LNCaP clone FGC (cell line): ENCODE data around the gene TLDC2.

ENCODE experiments used
- DNase-seq: peaks from one replicate; pipeline ENCODE4 v3.0.0-alpha.2; 2011; ENCODE audit warnings: low read depth
- H3K4me3 ChIP-seq: 2 replicates; pipeline ENCODE4 v1.5.1; 2011; ENCODE audit warnings: mild to moderate bottlenecking, low read depth, low read length, control low read depth
- TF ChIP-seq, protein P1 (sequence below): IDR thresholded peaks from 2 replicates; pipeline ENCODE4 v1.5.1; 2012; ENCODE audit warnings: mild to moderate bottlenecking; ENCODE audit not compliant: control insufficient read depth, insufficient read depth; ENCODE audit errors: extremely low read depth

TLDC2 gene

DNA sequence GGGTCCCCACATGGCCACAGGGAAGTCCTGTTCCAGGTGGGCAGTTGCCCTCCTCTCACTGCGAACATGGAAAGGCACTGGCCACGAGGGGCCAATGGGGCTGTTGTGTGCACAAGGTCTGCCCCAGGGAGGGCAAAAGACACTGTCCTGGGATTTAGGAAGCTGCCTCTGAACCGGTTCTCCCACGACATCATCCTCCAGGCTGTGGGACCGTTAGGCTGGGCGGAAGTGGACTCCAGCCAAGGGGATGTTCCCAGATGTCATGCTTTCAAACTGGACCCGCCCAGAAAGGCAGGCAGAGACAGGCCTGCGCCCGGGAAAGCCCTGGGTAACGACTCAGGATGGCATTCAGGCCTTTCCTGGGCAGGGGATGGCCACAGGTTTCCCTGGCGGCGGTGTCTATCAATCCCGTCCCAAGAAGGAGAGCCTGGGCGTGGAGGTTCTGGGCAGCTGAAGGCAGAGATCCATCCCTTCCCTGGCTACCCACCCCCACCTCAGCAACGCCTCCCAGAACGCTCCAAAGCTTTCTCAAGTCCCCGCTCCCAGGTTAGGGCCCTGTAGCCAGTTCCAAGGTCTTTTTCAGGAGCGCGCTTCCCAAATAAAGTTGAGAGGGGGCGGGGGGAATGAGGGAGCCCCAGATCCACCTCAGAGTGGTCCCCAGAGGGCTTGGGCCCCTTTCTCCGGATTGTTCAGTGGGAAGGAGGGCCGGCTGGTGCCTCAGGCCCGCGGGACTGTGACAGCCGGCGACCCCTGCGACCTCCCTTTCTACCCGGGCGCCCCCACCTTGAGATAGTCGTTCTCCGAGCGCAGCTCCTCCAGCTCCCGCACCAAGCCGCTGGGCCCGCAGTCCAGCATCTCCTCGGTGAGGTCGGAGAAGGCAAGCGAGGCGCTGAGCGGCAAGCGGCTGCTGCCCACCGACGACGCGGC is 13.8 kb upstream of the TLDC2 start:
- peak overlapping the region; percentile 57 for H3K4me3 ChIP-seq
- DNase-seq, result peak; percentile 95
- TF ChIP-seq, protein P1, sequence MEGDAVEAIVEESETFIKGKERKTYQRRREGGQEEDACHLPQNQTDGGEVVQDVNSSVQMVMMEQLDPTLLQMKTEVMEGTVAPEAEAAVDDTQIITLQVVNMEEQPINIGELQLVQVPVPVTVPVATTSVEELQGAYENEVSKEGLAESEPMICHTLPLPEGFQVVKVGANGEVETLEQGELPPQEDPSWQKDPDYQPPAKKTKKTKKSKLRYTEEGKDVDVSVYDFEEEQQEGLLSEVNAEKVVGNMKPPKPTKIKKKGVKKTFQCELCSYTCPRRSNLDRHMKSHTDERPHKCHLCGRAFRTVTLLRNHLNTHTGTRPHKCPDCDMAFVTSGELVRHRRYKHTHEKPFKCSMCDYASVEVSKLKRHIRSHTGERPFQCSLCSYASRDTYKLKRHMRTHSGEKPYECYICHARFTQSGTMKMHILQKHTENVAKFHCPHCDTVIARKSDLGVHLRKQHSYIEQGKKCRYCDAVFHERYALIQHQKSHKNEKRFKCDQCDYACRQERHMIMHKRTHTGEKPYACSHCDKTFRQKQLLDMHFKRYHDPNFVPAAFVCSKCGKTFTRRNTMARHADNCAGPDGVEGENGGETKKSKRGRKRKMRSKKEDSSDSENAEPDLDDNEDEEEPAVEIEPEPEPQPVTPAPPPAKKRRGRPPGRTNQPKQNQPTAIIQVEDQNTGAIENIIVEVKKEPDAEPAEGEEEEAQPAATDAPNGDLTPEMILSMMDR, result no peak

DNA sequence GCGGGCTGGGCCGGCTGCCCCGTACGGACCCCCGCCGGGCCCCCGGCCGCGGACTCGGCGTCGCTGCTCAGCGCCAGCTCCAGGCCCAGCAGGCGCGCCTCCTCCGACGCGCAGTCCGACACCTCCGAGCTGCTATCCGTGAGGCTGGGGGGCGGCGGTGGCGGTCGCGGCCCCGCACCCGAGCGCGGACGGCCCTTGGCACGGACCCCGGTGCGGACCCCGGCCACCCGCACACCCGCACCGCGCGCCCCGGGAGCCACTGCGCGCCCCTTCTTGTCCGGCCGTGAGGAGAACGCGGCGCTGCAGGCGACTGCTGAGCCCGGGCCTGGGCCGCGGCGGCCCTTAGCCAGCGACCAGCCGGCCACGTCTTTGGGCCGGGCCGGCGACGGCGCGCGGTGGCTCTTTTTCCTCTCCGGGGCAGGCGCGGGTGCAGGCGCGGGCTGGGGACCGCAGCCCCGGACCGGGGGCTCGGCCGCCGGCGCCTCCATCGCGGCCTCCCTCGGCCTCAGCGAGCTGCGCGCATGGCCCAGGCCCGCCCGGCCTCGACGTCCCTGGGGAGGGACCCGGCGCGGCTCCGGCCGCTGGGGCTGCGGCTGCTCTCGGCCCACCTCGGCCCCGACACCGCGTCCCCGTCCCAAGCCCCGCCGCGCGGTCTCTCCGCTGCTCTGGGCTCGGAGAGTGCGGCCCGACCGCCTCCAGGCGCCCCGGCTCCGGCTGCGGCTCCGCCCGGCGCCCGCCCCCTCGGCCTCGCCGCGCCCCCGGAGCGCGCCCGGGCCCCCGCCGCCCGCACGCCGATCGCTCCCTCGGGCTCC is 12.9 kb upstream of the TLDC2 start:
- TF ChIP-seq, protein P1, result no peak
- H3K4me3 ChIP-seq, result peak overlapping the region; percentile 57
- no peak for DNase-seq

DNA sequence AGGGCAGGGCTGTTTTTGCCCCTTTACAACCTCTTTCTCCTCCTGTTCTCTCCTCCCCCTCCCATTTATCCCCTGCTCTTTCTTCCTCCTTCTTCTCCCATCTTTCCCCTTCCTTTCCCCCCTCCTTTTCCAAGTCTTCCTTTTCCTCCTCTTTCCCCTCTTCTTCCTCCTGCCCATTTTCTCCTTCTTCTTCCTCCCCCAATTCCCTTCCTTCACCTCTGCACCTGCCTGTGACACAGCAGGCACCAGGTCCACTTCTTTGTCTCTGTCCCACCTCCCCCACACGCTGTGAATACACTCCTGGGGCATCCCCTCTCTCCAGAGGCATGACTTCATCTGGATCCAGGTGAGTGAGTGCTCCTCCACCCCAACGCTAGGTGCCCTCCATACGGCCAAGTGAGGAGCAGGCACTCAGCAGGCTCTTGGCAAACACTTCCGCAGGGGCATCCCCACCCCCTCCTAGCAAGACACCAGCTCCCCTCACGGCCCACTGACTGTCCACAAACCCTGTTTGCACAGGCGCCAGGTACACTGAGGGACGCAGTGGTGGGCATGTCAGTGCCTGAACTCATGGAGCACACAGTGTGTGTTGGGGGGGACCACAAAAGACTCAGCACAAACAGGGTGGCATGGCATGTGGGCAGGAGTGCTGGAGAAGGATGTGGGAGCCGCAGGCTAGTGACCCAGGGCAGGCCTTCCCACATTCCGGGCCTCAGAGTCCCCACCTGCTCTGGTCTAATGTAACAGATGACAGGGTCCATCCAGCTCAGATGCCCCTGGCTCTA is 10.7 kb upstream of the TLDC2 start:
- TF ChIP-seq, protein P1, result no peak
- H3K4me3 ChIP-seq, result no peak overlapping the region
- no peak for DNase-seq

DNA sequence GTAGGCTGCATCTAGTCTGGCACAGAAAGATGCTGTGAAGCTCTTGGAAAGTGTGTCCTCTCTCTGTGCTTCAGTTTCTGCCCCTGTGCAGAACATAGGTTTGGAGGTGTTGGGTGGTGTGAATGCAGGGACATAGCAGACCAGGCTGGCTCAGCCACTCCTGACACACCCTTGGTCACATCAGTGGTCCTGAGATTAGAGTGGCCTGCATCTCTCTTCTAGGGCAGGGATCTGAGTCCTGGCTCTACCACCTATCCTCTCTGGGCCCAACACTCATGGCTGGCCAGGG is 10.1 kb upstream of the TLDC2 start:
- DNase-seq, result no peak

DNA sequence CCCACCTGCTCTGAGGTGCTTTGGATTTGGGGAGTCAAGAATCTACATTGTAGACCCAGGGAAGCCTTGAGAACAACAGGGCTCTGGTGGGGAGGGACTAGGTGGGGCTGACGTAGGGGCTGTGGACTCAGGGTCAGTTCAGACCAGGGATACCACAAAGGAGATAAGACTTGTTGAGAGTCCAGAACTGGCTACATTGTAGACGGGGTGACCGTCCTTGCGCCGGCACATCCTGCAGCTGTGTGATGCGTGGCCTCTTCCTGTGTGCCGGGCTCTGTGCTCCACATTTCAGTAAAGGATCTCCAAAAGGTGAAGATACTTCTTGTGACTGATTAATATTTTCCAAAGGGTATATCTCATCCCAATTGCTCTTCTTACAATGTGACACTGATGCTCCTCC is 9.8 kb upstream of the TLDC2 start:
- DNase-seq, result no peak
- TF ChIP-seq, protein P1, result no peak

More for the DNA sequence above, 10.1 kb upstream of the TLDC2 start:
- no peak overlapping the region for H3K4me3 ChIP-seq
- TF ChIP-seq, protein P1, result no peak

DNA sequence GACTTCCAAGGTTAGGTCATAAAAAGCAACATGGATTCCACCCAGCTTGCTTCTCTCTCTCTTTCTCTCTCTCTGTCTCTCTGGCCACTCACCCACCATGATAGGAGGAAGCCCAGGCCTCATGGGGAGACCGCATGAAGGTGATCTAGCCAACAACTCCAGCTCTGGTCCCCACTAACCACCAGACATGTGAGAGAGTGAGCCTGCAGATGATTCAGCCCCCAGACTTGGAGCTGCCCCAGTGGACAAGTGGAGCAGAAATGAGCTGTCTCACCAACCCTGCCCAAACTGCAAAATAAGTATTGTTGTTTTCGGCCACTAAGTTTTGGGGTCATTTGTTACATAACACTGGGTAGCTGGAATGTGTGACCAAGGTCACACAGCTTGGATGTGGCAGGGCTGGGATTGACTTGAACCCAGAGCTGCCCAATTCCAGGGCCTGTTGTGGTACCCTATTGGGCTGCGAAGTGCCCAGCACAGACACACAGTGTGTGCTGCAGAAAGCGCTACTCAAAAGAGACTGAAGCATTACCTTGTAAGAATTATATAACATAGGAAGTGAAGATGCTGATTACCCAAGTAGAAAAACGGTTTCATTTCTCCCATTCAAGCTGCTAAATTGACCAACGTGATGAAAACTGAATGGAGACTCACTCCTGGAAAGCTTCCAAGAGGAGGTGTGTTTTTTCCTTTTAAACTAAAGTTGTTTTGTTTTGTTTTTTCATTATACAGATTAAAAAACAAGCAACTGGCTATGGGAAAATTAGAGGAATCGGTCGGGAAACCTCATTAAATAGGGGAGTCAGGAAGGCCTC is 9.1 kb upstream of the TLDC2 start:
- no peak for DNase-seq
- TF ChIP-seq, protein P1, result no peak
- no peak overlapping the region for H3K4me3 ChIP-seq

More for the DNA sequence above, 9.8 kb upstream of the TLDC2 start:
- H3K4me3 ChIP-seq, result no peak overlapping the region
